ENCODE measurements around the gene YBX1. TPM values are rescaled to one million over a fixed set of nuclear protein-coding genes. Genes with fewer than 3 reads are reported as not detected.

YBX1 gene
- total RNA-seq, 4 donors from 2014 or later: 509 to 860 (median 681) TPM

DNA sequence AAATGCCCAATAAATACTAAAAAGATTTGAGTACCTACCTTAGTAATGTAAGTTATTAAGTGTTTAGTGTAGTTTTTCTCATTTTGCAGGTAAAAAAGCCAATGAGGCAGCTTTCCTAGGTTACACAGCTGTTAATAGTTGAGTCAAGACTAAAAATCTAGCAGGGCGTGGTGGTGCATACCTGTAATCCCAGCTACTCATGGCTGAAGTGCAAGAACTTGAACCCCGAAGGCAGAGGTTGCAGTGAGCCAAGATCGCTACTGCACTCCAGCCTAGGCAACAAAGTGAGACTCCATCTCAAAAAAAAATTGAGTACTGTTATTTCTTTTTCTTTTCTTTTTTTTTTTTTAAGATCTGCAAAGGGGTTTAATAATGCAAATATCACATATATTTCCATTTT, 7.7 kb downstream of the YBX1 start:
- no peak for DNase-seq (ENCODE audit: low spot score)
- no peak for TF ChIP-seq CTCF (IDR thresholded peaks at IDR 0.05)
- no peak for ATAC-seq (ENCODE audit: low FRiP score)

DNA sequence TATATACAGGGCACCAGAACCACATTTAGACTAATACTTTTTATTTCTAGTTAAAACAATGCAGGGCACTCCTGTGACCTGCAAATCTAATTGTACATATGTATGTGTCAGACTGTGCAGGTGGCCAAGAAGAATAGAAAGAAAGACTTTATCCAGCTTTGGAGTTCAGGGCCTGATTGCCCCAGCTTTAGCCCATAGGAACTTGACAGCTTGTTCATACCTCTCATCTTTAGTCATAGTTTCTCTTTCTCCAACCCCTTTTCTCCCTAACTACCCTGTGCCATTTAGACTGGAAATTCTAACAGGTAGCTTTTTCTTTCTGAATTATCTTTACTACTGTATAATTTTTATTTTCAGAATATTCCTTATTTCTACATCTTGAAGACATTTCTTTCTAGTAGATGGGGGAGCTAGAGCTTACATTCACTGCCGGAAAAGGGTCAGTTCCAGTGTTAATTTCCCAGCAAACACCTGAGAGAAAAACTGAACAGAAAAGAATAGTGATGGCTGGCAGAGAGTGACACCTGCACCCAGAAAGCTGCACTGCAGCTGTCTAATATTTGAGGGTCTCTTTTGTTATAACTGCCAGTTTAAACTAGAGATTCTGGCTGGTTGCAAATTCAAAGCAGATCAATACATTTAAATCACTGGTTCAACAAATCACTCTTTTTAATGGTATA, 8.4 kb downstream of the YBX1 start:
- DNase-seq (ENCODE audit: low spot score) (no peak), ATAC-seq (ENCODE audit: low FRiP score) (peak; percentile 31)
- TF ChIP-seq CTCF (IDR thresholded peaks at IDR 0.05): no peak

DNA sequence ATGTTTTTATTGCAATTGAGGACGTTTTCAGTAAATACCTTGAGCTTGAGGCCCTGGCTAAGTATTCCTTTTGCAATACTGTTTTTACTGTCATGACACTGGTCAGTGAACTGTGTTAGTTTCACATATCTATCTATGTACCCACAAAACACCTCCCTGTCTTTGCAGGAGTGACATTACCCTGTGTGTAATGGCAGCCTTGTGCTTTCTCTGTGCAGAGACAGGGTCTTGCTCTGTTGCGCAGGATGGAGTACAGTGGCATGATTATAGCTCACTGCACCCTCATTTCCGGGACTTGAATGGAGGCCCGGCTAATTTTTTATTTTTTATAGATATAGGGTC, 8.9 kb downstream of the YBX1 start:
- TF ChIP-seq CTCF (IDR thresholded peaks at IDR 0.05): no peak
- ATAC-seq (ENCODE audit: low FRiP score): no peak

DNA sequence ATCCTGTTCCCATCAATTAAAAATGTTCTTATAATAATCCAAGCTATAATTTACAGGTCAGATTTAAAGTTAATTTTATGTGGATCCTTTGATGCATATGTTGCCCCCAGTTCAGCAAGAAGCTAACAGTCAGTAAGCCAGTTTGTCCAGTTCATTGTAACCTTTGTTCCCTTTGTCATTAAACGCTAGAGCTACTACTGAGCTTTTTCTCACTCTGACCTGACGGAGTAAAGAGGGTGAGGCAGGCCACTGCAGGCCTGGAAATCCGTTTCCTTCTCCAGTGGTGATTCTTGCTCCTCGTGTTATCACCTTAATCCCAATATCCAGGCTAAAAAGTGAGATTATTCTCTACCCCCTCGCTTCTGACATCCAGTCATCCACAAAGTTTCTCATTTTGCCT, 10.2 kb downstream of the YBX1 start:
- TF ChIP-seq CTCF (IDR thresholded peaks at IDR 0.05): no peak
- DNase-seq (ENCODE audit: low spot score): no peak
- ATAC-seq (ENCODE audit: low FRiP score): no peak

More for the DNA sequence above, 8.9 kb downstream of the YBX1 start:
- DNase-seq (ENCODE audit: low spot score): no peak

GRCh38 chr1:42692911-42693310, 10.7 kb downstream of the YBX1 start:
- no peak for TF ChIP-seq CTCF (IDR thresholded peaks at IDR 0.05)
- no peak for DNase-seq (ENCODE audit: low spot score)
- no peak for ATAC-seq (ENCODE audit: low FRiP score)

DNA sequence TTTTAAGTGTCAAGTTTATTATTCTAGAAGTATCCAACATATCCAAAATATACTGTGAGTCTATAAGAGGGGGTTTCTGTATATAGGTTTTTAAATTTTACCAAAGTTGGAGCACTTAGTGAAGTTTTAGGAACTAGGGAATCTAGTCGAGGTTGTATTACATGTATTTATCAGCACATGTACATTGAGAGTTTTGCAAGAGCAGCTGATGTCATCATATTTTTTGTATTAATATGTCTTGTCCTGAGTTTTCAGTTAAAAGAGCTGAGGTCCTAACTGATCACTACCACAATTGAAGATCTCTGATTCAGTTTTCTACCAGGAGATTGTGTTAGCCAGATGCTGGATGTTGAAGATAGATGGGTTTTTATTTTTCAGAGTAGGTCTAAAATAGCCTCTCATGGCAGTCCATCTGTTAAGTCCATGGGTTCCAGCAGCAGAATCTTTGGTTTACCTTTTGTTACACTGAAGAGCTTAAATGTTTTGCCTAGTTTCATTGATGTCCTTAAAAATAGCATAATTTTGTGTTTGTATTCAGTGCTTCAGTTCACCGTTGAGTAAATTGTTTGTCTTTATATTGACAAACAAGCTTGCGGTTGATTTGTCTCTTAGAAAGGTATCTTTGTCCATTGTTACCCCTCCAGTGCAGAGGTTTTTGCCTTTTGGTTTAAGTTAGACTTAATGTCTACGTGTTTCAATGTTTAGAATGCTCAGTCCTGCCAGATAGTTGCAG, 16.0 kb downstream of the YBX1 start:
- TF ChIP-seq CTCF (IDR thresholded peaks at IDR 0.05): no peak
- no peak for DNase-seq (ENCODE audit: low spot score)
- no peak for ATAC-seq (ENCODE audit: low FRiP score)

GRCh38 chr1:42700006-42700405, 17.8 kb downstream of the YBX1 start:
- DNase-seq (ENCODE audit: low spot score) (no peak), ATAC-seq (ENCODE audit: low FRiP score) (no peak)
- TF ChIP-seq CTCF (IDR thresholded peaks at IDR 0.05): no peak

Measured in omental fat pad (tissue), 4 donors.